GM12874 (cell line): ENCODE data around the gene ADCY2.

Experiments used
- CTCF ChIP-seq: IDR thresholded peaks from 2 replicates; pipeline ENCODE4 v1.5.1; 2011; ENCODE audit warnings: low read depth, mild to moderate bottlenecking, control low read depth, low read length, moderate library complexity; ENCODE audit not compliant: insufficient read depth

The ADCY2 gene

GRCh38 chr5:7852542-7852941 lies 456.6 kb downstream of the ADCY2 start:
- no peak for TF ChIP-seq CTCF

GRCh38 chr5:7852988-7853387 lies 457.1 kb downstream of the ADCY2 start:
- no peak for TF ChIP-seq CTCF

- TF ChIP-seq CTCF = no peak
Measured at GRCh38 chr5:7855611-7856010, 459.7 kb downstream of the ADCY2 start.

- peak; percentile 63 for TF ChIP-seq CTCF
Measured at GRCh38 chr5:7856855-7857254, 460.9 kb downstream of the ADCY2 start.

GRCh38 chr5:7857361-7857760 lies 461.4 kb downstream of the ADCY2 start:
- no peak for TF ChIP-seq CTCF

GRCh38 chr5:7857926-7858632 lies 462.1 kb downstream of the ADCY2 start:
- no peak for TF ChIP-seq CTCF

GRCh38 chr5:7866196-7866595 lies 470.3 kb downstream of the ADCY2 start:
- TF ChIP-seq CTCF = no peak
